Muscle of leg (tissue), 11 donors: ENCODE data around the gene MUC3A. TPM values are rescaled to one million over a fixed set of nuclear protein-coding genes. Genes with fewer than 3 reads are reported as not detected.
"Not testable (repeated sequence)": the region's sequence is repeated elsewhere in the genome, so short reads cannot be mapped to it uniquely, and the experiment has no call there.

Source experiments
- DNase-seq: peaks from one replicate; pipeline ENCODE4 v3.0.0; 2013
- H3K27ac ChIP-seq: one replicate; pipeline ENCODE4 v1.5.1; 2013; ENCODE audit warnings: mild to moderate bottlenecking, low read length, control low read depth
- H3K27me3 ChIP-seq: one replicate; pipeline ENCODE4 v1.6.1; 2013; ENCODE audit warnings: low read length; ENCODE audit not compliant: control insufficient read depth, insufficient read depth
- H3K36me3 ChIP-seq: one replicate; pipeline ENCODE4 v1.6.1; 2013; ENCODE audit warnings: low read length; ENCODE audit not compliant: control insufficient read depth, insufficient read depth
- H3K4me1 ChIP-seq: one replicate; pipeline ENCODE4 v1.6.1; 2013; ENCODE audit warnings: low read length; ENCODE audit not compliant: control insufficient read depth, insufficient read depth
- H3K4me3 ChIP-seq: one replicate; pipeline ENCODE4 v1.5.1; 2013; ENCODE audit warnings: low read length, control low read depth
- H3K9me3 ChIP-seq: replicated peaks from 2 replicates; pipeline ENCODE4 v1.6.1; 2013; ENCODE audit warnings: low read depth, low read length; ENCODE audit not compliant: control insufficient read depth
- WGBS: methylation state at CpG from one replicate; pipeline ENCODE4 v1.1.5; 2013; ENCODE audit warnings: missing lambda C conversion rate; ENCODE audit not compliant: insufficient coverage; 5-methylcytosine and 5-hydroxymethylcytosine counted together
- polyA plus RNA-seq, 8 donors: library from polyadenylated mRNA; unstranded; fragments of 120-200 nt; gene quantifications; one replicate each; pipeline versions ENCODE4 v1.2.1 to v1.2.3, GENCODE V29; 2013; ENCODE audit warnings: inconsistent platforms in 1 of 8, low replicate concordance in 1 of 8; ENCODE audit not compliant: insufficient read length in 8 of 8, insufficient read depth in 1 of 8
- total RNA-seq: library from RNA; stranded (reverse); fragments of 120-200 nt; gene quantifications from one replicate; pipeline ENCODE4 v1.2.4, GENCODE V29; 2013

The MUC3A gene
- total and polyA plus RNA-seq, 9 donors, result 0.04 to 6.4 (median 0.28) TPM

GRCh38 chr7:100991631-100992030 is 42.3 kb downstream of the MUC3A start:
- 92% methylated on average over 9 of the region's 9 CpGs for WGBS
- Histone ChIP-seq H3K4me1 (no peaks in the 10 kb centered on the region), H3K27ac (no peak overlapping the region), H3K27me3 (no peaks in the 10 kb centered on the region), H3K36me3 (no peaks in the 10 kb centered on the region), H3K9me3 (no peaks in the 10 kb centered on the region), H3K4me3 (no peak overlapping the region)
- no peak for DNase-seq

- H3K36me3 ChIP-seq, DNase-seq, H3K4me3 ChIP-seq, H3K27me3 ChIP-seq, H3K9me3 ChIP-seq, H3K4me1 ChIP-seq, H3K27ac ChIP-seq: not testable (repeated sequence)
- WGBS, result 77% methylated on average over 9 of the region's 12 CpGs
These were observed 42.9 kb downstream of the MUC3A start for GRCh38 chr7:100992280-100992679.

GRCh38 chr7:100994671-100995070 is 45.3 kb downstream of the MUC3A start:
- not testable (repeated sequence) for H3K9me3 ChIP-seq, DNase-seq, H3K4me3 ChIP-seq, H3K36me3 ChIP-seq, H3K27me3 ChIP-seq, H3K4me1 ChIP-seq, H3K27ac ChIP-seq
- no CpG with 5 or more reads among the region's 9 CpGs for WGBS

GRCh38 chr7:100998530-100998929 is 49.2 kb downstream of the MUC3A start:
- H3K4me1 ChIP-seq, DNase-seq, H3K27me3 ChIP-seq, H3K27ac ChIP-seq, H3K36me3 ChIP-seq, H3K9me3 ChIP-seq, H3K4me3 ChIP-seq: not testable (repeated sequence)
- WGBS, result no CpG with 5 or more reads among the region's 10 CpGs

GRCh38 chr7:100999334-100999733 is 50.0 kb downstream of the MUC3A start:
- H3K9me3 ChIP-seq, H3K27ac ChIP-seq, H3K4me3 ChIP-seq, H3K36me3 ChIP-seq, DNase-seq, H3K4me1 ChIP-seq, H3K27me3 ChIP-seq: not testable (repeated sequence)
- no CpG with 5 or more reads among the region's 9 CpGs for WGBS

GRCh38 chr7:101000025-101000424 is 50.7 kb downstream of the MUC3A start:
- not testable (repeated sequence) for H3K9me3 ChIP-seq, H3K27ac ChIP-seq, H3K27me3 ChIP-seq, H3K4me1 ChIP-seq, H3K36me3 ChIP-seq, H3K4me3 ChIP-seq, DNase-seq
- WGBS, result 95% methylated on average over 3 of the region's 10 CpGs

GRCh38 chr7:101002333-101002732 is 53.0 kb downstream of the MUC3A start:
- DNase-seq, result not testable (repeated sequence)

GRCh38 chr7:101007361-101007760 is 58.0 kb downstream of the MUC3A start:
- H3K4me1 ChIP-seq, H3K27ac ChIP-seq, DNase-seq, H3K27me3 ChIP-seq, H3K9me3 ChIP-seq, H3K36me3 ChIP-seq, H3K4me3 ChIP-seq: not testable (repeated sequence)
- no CpG with 5 or more reads among the region's 2 CpGs for WGBS

More at GRCh38 chr7:101002333-101002732, 53.0 kb downstream of the MUC3A start:
- not testable (repeated sequence) for H3K4me1 ChIP-seq, H3K27me3 ChIP-seq, H3K36me3 ChIP-seq, H3K27ac ChIP-seq, H3K4me3 ChIP-seq, H3K9me3 ChIP-seq
- WGBS, result no CpG with 5 or more reads among the region's 8 CpGs

- no peak for DNase-seq
- Histone ChIP-seq H3K4me3 (no peak overlapping the region), H3K4me1 (no peaks in the 10 kb centered on the region), H3K27me3 (no peaks in the 10 kb centered on the region), H3K36me3 (no peaks in the 10 kb centered on the region), H3K9me3 (no peaks in the 10 kb centered on the region), H3K27ac (no peak overlapping the region)
- WGBS, result 38% methylated on average over 3 of the region's 5 CpGs
These were observed 60.3 kb downstream of the MUC3A start for GRCh38 chr7:101009629-101010028.

GRCh38 chr7:101012931-101013330 is 63.6 kb downstream of the MUC3A start:
- no peak for DNase-seq
- no peak overlapping the region for H3K4me3 ChIP-seq
- H3K4me1 ChIP-seq, result peaks cover 10% of the 10 kb centered on the region
- peaks cover 12% of the 10 kb centered on the region for H3K27me3 ChIP-seq
- no peaks in the 10 kb centered on the region for H3K9me3 ChIP-seq
- WGBS, result 100% methylated on average over 1 of the region's 6 CpGs
- no peaks in the 10 kb centered on the region for H3K36me3 ChIP-seq
- no peak overlapping the region for H3K27ac ChIP-seq

GRCh38 chr7:101015626-101016025 is 66.3 kb downstream of the MUC3A start:
- peaks cover 10% of the 10 kb centered on the region for H3K4me1 ChIP-seq
- H3K27me3 ChIP-seq, result peaks cover 12% of the 10 kb centered on the region
- no peaks in the 10 kb centered on the region for H3K9me3 ChIP-seq
- no peak for DNase-seq
- WGBS, result 80% methylated on average over 7 of the region's 8 CpGs
- H3K36me3 ChIP-seq, result no peaks in the 10 kb centered on the region
- H3K4me3 ChIP-seq, result no peak overlapping the region
- no peak overlapping the region for H3K27ac ChIP-seq
